SU-DHL-6 (cell line): ENCODE data around the gene HOXD11.

Source experiments
- CTCF ChIP-seq: fragments of 200-600 bp; sonication (generic); IDR thresholded peaks from one replicate; pipeline ENCODE4 v1.5.1; 2017; ENCODE audit warnings: antibody characterized with exemption, mild to moderate bottlenecking, low read length, moderate library complexity; ENCODE audit not compliant: insufficient read depth, poor library complexity, severe bottlenecking
- EZH2phosphoT487 ChIP-seq: fragments of 200-600 bp; sonication (generic), shearing (Covaris generic); conservative IDR thresholded peaks from 2 replicates; pipeline ENCODE4 v1.6.1; 2018; ENCODE audit warnings: mild to moderate bottlenecking, antibody characterized with exemption, low read length, moderate library complexity, mixed read lengths

GRCh38 chr2:176138526-176138922 is 31.4 kb downstream of the HOXD11 start:
- no peak for TF ChIP-seq CTCF
- TF ChIP-seq EZH2phosphoT487, result no peak
